NCI-H1092 (cell line): ENCODE data around the gene ATXN1.
"Not testable (repeated sequence)": the region's sequence is repeated elsewhere in the genome, so short reads cannot be mapped to it uniquely, and the experiment has no call there.

ENCODE experiments used
- DNase-seq: peaks from one replicate; lab custom pipeline; 2025; lab: John Stamatoyannopoulos, UW

ATXN1 gene

GRCh38 chr6:16473908-16474771, 287.1 kb downstream of the ATXN1 start:
- DNase-seq: no peak

DNA sequence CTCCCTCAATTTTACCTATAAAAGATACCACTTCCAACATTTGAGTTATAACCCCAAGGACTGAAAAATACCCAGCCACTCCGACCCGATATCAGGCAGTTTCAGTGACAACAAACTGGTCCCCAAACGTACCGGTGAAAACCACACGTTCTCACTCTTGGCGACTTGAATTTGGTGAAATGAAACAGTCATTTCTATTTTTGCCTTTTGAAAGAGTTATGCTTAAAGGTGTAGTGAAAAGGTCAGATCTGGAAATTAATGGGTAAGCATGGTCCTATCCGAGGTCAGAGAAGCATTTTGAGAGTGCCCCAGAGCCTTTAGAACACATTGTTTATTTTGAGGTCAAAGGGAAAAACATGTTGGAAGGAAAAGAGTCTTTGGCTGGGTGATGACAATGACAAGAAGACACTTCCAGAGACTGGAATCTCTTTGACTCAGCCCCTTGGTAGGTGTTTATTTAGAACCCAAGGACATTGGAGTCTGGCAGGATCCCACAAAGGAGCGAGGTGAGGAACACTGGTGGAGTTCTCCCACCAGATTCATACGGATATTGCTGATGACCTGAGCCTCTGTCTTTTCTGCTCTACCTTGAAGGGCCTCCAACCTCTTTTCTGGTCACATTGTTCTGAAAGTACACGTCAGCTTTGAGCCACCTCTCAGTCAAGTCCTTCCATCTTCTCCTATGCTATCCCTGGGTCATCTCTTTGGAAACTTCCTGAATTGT, 287.9 kb downstream of the ATXN1 start:
- DNase-seq: no peak

DNA sequence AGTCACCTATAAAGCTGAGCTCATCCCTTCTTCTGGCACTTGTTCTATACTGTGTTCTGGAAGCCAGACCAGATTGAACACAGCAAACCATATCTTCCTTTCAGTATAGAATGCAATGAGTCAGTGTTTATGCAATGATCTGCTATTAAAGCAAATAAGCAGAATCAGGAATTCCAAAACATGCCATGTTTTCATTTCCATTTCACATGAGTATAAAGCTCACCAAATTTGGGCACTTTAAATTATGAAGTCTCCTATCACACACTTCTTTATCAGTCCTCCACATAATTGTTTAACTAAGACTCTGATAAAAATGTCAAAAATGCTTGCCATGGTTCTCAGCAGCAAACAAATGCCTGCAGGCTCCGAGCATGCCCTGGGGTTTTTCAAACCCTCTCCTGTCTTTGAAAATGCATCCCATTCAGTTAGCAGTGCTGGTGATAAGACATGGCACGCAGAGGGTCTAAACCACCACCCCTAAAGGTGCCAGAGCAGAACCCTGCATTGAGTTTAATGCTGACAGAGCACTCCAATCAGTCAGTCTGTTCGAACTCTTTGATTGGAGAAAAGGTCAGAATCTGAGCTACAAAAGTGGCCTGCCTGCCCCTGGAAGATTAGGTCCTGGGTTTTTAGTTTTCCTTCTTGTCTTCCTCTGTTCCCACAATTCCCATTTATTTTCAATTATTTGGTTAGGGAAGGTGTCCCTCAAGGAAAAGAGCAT, 288.8 kb downstream of the ATXN1 start:
- no peak for DNase-seq

- DNase-seq: no peak
These were observed 289.4 kb downstream of the ATXN1 start for GRCh38 chr6:16471910-16472297.

GRCh38 chr6:16471222-16471909, 289.9 kb downstream of the ATXN1 start:
- DNase-seq: no peak

DNA sequence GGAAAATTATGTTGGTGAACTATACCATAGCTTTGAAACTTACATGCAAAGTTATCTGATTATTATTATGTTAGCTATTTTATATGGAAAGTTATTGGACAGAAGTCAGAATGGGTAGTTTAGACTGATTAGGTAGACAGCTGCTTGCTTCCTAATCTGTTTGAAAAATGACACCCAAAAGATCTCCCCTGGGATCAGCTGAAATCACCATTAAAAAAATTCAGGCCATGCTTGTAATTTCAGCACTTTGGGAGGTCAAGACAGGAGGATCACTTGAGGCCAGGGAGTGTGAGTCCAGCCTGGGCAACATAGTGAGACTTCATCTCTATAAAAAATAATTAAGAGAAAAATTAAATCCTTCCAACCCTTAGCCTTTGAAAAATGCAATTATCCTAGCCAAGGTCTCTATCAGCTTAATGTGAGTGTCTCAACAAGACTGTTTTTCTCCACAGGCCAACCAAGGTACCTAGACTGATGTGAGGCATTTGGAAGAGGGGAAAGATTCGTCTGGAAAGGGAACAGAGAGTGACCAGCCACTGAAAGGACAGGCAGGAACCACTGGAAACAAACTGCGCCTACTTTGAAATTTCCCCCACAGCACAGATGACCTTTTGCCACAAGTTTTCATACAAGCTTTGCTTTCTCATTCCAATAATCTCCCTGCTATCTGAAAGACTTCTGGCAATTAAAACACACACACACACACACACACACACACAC, 290.6 kb downstream of the ATXN1 start:
- DNase-seq: no peak

GRCh38 chr6:16468991-16469615, 292.2 kb downstream of the ATXN1 start:
- DNase-seq: no peak

- no peak for DNase-seq
These were observed 294.3 kb downstream of the ATXN1 start for GRCh38 chr6:16466800-16467553.

DNA sequence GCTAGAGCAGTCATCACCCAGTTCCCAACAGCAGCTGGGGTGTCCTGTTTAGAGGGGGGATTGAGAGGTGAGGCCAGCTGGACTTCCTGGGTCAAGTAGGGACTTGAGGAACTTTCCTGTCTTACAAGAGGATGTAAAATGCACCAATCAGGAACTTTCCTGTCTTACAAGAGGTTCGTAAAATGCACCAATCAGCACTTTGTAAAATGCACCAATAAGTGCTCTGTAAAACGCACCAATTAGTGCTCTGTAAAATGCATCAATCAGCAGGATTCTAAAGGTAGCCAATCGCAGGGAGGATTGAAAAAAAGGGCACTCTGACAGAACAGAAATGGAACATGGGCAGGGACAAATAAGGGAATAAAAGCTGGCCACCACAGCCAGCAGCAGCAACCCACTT, 297.2 kb downstream of the ATXN1 start:
- DNase-seq: no peak

DNA sequence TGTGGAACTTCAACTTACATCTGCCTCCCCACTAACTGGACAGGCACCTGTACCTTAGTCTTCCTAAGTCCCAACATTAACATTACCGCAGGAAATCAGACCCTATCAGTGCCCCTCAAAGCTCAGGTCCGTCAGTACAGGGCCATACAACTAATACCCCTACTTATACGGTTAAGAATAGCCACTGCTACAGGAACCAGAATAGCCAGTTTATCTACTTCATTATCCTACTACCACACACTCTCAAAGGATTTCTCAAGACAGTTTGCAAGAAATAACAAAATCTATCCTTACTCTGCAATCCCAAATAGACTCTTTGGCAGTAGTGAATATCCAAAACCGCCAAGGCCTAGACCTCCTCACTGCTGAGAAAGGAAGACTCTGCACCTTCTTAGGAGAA, 298.0 kb downstream of the ATXN1 start:
- DNase-seq: not testable (repeated sequence)

DNA sequence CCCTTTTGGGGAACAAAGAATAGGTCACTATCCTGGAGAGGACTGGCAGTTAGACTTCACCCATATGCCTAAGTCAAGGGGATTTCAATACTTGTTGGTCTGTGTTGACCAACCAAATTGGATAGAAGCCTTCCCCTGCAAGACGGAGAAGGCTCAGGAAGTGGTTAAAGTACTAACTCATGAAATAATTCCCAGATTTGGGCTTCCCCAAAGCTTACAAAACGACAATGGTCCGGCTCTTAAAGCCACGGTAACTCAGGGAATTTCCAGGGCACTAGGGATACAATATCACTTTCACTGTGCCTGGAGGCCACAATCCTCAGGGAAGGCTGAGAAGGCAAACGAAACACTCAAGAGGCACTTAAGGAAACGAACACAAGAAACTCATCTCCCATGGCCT, 299.8 kb downstream of the ATXN1 start:
- no peak for DNase-seq

DNA sequence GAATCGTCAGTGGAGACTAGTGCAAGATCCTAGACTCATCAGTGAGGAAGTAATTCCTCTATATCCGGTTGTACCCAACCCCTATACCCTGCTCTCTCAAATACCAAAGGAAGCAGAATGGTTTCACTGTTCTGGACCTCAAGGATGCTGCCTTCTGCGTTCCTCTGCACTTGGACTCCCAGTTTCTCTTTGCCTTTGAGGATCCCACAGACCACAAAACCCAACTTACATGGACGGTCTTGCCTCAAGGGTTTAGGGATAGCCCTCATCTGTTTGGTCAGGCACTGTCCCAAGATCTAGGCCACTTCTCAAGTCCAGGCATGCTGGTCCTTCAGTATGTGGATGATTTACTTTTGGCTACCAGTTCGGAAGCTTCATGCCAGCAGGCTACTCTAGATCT, 301.8 kb downstream of the ATXN1 start:
- not testable (repeated sequence) for DNase-seq

GRCh38 chr6:16452348-16452747, 308.9 kb downstream of the ATXN1 start:
- no peak for DNase-seq

DNA sequence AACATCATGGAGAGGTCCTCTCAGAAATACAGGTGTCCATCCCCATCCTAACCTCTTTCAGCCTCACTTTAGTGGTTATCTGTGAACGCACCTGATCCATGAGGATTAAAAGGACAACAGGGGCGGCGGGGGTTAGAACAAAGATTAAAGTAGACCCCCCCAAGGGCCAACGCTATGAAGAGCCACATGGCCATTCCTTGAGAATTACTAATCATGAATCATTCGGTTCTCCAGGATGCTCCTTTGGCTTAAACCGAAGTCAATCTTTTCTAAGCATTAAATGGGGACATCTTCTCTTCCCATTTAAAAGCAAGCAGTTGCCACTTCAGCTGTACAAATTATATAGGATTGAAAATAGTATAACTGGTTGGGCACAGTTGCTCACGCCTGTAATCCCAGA, 310.4 kb downstream of the ATXN1 start:
- DNase-seq: no peak

- no peak for DNase-seq
These were observed 311.0 kb downstream of the ATXN1 start for GRCh38 chr6:16450285-16450684.

DNA sequence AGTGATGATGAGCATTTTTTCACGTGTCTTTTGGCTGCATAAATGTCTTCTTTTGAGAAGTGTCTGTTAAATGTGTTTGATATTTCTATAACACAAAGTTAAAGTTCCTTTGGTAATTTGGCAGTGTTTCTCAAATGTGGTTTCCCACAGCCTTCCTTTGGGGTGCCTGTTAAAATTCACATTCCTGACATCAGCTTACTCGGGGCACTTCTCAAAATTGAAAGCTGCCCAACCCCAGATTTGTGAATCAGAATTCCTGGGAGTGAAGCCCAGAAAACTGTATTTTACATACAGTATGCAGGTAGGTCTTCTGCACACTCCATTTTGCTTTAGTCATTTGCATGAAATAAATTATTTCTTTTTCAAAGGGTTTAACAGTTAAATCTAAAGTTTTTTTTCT, 315.0 kb downstream of the ATXN1 start:
- no peak for DNase-seq

DNA sequence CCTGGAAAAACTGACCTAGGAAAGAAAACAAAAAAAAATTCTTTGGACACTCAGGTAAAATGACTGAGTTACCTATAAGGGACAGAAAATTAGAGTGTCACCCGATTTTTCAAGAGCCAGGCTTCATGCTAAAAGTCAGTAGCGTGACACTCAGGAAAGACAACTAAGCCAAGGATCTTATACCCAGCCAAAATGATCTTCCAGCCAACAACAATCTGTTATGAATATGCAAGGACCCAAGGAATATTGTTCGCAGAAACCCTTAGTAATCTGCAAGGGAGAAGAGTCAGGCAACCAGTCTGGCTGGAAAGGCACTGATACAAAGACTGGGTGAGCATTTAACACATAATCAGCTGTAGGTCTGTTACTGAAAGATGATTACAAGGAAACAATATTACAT, 319.2 kb downstream of the ATXN1 start:
- DNase-seq: no peak

GRCh38 chr6:16441262-16441661, 320.0 kb downstream of the ATXN1 start:
- DNase-seq: no peak

GRCh38 chr6:16440636-16441212, 320.5 kb downstream of the ATXN1 start:
- DNase-seq: no peak
